ENCODE measurements around the gene BRF1. TPM values are rescaled to one million over a fixed set of nuclear protein-coding genes. Genes with fewer than 3 reads are reported as not detected.

Gene BRF1
- total and polyA plus RNA-seq, 2 of the 8 experiments (the other 6 are each of a cell fraction or from before 2014, with no cell fraction given) = 7.7 to 18.3 TPM

DNA sequence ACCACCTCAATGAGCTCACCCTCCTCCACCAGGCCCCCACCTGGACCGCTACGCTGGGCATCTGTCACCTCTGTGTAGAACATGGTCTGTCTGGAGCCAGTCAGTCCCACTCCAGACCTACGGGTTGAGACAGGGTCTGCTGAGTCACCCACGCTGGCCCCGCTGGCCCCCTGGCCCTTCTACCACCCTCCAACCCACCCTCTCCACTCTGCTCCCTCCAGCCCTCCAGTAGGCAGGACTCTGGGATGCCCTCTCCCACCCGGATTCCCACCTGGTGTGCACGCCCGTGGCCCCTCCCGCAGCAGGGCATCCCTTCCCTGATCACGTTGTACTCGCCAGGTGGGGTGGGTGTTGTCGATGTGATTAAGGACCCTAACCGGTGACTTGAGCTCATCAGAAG is 127.7 kb downstream of the BRF1 start:
- ChIA-PET CTCF (ENCODE audit: partially characterized antibody) (interaction anchor here (1.0 to 5.2 kb wide), 8 partner anchors 9 to 309 kb away, joined by 3 to 36 read pairs (median 4); no protein-coding TSS in a partner anchor), POLR2A (ENCODE audit: partially characterized antibody) (interaction anchor here (0.7 kb wide), 1 partner anchor 11 kb away, joined by 4 read pairs; no protein-coding TSS in a partner anchor)
- Histone ChIP-seq H3K9me3 (ENCODE audit: insufficient read depth in 2 of 2, low read depth in 1 of 2, low read length in 1 of 2) (no peaks in the 10 kb centered on the region), H4K91ac (replicated peaks; ENCODE audit: insufficient read length, low read length) (no peak overlapping the region), H3K4ac (replicated peaks; ENCODE audit: insufficient read length, low read depth, low read length) (no peak overlapping the region), H3K18ac (ENCODE audit: extremely low read depth, low read length) (no peak overlapping the region), H3K27ac (ENCODE audit: low read depth, low read length) (no peak overlapping the region), H3K79me1 (ENCODE audit: low read depth, low read length) (no peaks in the 10 kb centered on the region), H3K27me3 (replicated peaks in 1 of 4; ENCODE audit: control insufficient read depth in 3 of 4, extremely low read depth in 1 of 4, insufficient read depth in 3 of 4, low read length in 3 of 4) (peaks cover 0 to 8% (median 4%) of the 10 kb centered on the region in 4 experiments; a peak in 3 of 7 replicates), H3K14ac (ENCODE audit: insufficient read length) (no peak overlapping the region), H3K56ac (replicated peaks; ENCODE audit: insufficient read length, low read depth, low read length) (no peak overlapping the region), H3K4me3 (ENCODE audit: extremely low read depth in 1 of 4, insufficient read depth in 2 of 4, low read depth in 3 of 4, low read length in 4 of 4) (no peak overlapping the region), H3K36me3 (ENCODE audit: control insufficient read depth in 2 of 4, insufficient read depth in 4 of 4, low read length in 3 of 4) (no peaks in the 10 kb centered on the region), H3K79me2 (ENCODE audit: control insufficient read depth in 1 of 2, insufficient read depth in 2 of 2, low read length in 2 of 2) (no peaks in the 10 kb centered on the region), H3K23me2 (ENCODE audit: low read depth, low read length) (no peaks in the 10 kb centered on the region), H2BK5ac (ENCODE audit: low read depth, low read length) (no peak overlapping the region), H3K4me1 (replicated peaks in 1 of 4; ENCODE audit: control insufficient read depth in 3 of 4, insufficient read depth in 4 of 4, low read length in 3 of 4) (peaks cover 0 to 3% (median 2%) of the 10 kb centered on the region in 4 experiments; a peak in 4 of 7 replicates), H2AFZ (ENCODE audit: low read length) (no peak overlapping the region), H2BK120ac (replicated peaks; ENCODE audit: low read depth, low read length) (no peak overlapping the region), H4K5ac (ENCODE audit: insufficient read length, low read depth, low read length) (no peak overlapping the region), H4K20me1 (replicated peaks in 1 of 2; ENCODE audit: control insufficient read depth in 1 of 2, insufficient read depth in 2 of 2, low read length in 2 of 2) (peaks cover 2 to 11% of the 10 kb centered on the region in 2 experiments), H2BK15ac (ENCODE audit: low read length) (no peak overlapping the region), H3K4me2 (ENCODE audit: insufficient read depth in 1 of 2, low read depth in 2 of 2, low read length in 2 of 2) (no peak overlapping the region), H2AK5ac (ENCODE audit: low read depth, low read length) (no peak overlapping the region), H3K23ac (ENCODE audit: insufficient read length) (no peak overlapping the region), H4K8ac (ENCODE audit: extremely low read depth, insufficient read depth, low read length) (peak overlapping the region; percentile 51; the same call in 1 of the 2 replicates), H2BK20ac (ENCODE audit: low read length) (no peak overlapping the region), H2BK12ac (ENCODE audit: low read depth, low read length) (no peak overlapping the region), H3K9ac (replicated peaks in 1 of 4; ENCODE audit: extremely low read depth in 1 of 4, low read depth in 3 of 4, low read length in 3 of 4) (no peak overlapping the region)
- DNase-seq (ENCODE audit: low read depth in 1 of 2, low spot score in 2 of 2) (no peak), FAIRE-seq (no peak)
- WGBS, 2 experiments (ENCODE audit: extremely low coverage in 1 of 2, insufficient coverage in 1 of 2, insufficient read length in 1 of 2, insufficient replicate concordance in 2 of 2, low coverage in 1 of 2, low lambda C conversion rate in 2 of 2, missing lambda C conversion rate in 1 of 2) = 88% methylated on average over 8 of the region's 13 CpGs; no CpG with 5 or more reads in 1 of the 2 experiments
- no peak for TF ChIP-seq SIN3A (conservative IDR thresholded peaks at IDR 0.05 in 1 of 2, IDR thresholded peaks at IDR 0.05 in 1 of 2; ENCODE audit: low read depth in 1 of 2, low read length in 2 of 2)
- TF ChIP-seq ZNF274 (IDR thresholded peaks at IDR 0.05; ENCODE audit: borderline replicate concordance, extremely low read depth, low read length) = no peak
- TF ChIP-seq ASH2L (IDR thresholded peaks at IDR 0.05; ENCODE audit: low read length) = no peak
- TF ChIP-seq TEAD4 (IDR thresholded peaks at IDR 0.05; ENCODE audit: low read depth, low read length) = no peak
- TF ChIP-seq SAP30 (IDR thresholded peaks at IDR 0.05; ENCODE audit: insufficient read depth, insufficient replicate concordance, low read length) = no peak
